Stimulated activated CD4-positive, alpha-beta T cell treated with anti-CD3 and anti-CD28 coated beads, TNF-alpha, amount 100 ng/mL, for 48 hours (primary cell): ENCODE results near the gene SLC10A1.

Source experiments
- DNase-seq, 3 donors: peaks; one replicate each; pipeline ENCODE4 v3.0.0-alpha.2; 2020; ENCODE audit warnings: low read depth in 3 of 3

SLC10A1 gene

DNA sequence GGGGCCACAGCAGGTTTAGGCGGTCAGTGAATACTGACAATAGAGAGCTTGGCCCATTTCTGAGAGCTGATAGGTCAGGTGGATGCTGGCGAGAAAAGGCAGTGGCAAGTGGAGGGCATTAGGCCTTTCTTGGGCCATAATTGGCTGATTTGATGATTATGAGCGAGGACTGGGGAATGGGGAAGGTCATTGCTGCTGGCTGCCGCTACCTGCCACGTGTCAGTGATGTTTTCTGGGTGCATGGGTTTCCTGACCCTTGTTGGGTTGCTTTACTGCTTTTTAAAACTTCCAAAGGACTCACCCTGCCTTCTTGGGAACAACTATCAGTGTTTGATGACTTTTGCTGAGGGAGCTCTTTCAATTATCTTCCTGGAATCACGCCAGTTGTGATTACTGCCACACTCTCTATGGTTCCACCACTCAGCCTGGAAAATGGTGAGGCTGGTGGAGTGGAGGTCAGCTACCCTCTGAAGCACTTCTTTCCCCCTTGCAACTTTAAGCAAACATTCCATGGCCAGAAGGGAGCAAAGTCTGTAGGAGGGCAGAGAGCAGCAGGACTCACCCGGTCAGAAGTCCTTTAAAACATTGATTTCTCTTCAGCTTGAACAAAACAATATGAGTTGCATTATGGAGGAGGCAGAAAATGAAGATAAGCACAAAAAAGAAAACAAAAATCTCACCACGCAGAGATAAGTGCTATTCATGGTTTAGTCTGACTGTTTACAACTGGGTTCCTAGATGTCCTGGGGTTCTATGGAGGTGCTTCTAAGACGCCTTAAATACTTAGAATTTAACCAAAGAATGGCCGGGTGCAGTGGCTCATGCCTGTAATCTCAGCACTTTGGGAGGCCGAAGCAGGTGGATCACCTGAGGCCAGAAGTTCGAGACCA lies 12.1 kb upstream of the SLC10A1 start:
- no peak for DNase-seq

DNA sequence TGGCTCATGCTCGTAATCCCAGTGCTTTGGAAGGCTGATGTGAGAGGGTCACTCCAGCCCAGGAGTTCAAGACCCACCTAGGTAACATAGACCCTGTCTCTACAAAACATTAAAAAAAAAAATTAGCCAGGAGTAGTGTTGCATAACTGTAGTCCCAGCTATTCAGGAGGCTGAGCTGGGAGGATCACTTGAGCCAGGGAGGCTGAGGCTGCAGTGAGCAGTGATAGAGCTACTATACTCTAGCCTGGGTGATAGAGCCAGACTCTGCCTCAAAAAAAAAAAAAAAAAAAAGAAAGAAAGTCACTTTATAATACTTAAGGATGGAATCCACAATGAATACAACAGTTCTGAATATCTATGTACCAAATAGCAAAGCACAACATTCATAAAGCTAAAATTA lies 10.2 kb upstream of the SLC10A1 start:
- no peak for DNase-seq

DNA sequence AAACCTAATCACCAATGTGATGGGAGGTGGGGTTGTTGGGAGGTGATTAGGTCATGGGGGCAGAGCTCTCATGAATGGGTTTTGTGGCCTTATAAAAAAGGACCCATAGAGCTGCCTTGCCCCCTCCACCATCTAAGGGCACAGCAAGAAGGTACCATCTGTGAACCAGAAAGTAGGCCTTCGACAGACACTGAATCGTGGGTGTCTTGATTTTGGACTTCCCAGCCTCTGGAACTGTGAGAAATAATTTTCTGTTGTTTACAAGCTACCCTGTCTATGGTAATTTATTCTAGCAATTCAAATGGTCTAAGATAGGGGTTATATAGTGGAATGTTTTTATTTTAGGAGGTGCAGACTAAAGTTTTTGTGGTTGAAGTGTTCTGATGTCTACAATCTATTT lies 7.9 kb upstream of the SLC10A1 start:
- DNase-seq = no peak

DNA sequence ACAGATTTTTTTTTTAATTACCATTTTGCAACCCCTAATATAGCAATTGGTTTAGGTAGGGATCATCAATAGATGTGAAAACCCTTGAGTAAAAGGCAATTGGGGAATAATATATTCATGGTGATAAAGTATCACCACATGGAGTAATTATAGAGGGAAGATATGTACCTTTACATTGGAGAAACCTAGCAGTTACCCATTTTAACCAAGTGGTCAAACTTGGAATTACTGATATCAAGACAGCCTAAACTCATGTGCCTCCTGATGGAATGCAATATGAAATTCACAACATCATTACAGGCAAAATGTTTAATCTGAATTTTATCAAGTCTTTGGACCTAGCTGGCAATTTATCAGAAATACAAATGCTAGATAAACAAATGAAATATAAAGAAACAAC lies 6.7 kb upstream of the SLC10A1 start:
- no peak for DNase-seq

DNA sequence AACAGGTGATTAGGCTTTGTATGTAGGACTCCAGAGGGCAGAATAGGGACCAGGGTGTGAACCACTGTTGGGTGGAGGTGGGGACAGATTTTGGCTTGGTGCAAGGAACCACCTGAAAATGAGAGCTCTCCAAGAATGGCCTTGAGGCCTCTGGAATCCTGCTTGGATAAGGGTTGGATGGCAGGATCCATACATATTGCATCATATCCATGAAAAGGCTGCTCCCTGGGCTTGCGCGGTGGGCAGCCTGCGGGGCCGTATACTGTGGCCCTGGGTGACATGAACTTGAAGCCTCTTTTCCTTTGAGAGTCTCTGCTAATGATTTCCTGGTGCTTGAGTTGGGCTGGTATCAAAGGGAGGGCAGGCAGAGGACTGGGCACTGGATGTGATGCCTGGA lies 1.3 kb upstream of the SLC10A1 start:
- DNase-seq = no peak

DNA sequence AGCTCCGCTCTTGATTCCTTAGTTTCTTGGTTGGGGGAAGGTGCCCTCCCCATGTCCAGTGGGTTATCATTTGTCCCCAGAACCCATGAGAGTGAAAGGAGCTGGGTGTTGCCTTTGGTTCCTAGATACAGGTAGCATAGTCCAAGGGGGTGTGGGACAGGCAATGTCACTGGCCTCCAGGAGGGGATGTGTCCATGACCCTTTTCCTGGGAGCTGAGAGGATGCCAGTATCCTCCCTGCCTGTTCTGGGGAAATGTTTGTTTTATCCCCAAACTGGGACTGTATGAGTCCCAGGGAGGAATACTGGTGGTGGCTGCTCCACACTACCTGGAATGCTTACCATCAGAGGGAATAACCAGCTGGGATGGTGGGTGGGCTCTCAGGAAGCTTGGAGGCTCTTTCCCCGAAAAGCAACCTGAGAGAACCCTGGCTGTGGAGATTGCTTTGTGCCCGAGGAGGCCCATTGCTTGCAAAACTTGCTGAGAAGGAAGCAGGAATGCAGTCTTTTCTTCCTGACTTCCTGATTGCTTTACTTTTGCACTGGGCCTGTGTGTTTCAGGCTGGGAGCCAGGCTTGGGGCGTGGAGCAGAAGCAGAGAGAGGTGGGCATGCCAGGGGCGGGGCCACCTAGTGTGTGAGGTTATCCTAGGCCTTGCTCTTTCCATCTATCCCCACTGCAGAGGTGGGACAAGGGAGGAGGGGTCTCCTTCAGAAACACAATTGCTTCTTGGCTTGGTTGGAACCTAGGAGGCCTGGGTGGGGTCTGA lies 715 bp upstream of the SLC10A1 start:
- DNase-seq = no peak

DNA sequence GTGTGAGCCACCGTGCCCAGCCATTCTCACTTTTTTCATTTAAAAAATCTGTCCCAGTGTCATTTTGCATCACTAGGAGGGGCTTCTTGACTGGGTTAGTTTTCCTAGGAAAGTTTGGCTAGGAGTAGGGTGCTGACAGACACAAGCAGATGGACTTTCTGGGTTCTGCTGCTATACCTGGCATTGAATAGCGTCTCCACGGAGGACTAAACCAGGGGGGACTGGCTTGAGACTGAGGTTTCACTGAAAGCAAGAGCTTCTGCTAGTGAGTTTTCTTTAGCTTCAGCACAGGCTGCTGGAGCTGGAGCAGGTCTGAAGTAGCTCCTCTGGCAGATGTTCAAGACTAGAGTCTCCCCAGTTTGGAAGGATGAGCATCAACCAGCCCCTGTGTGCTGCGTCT lies 1.4 kb downstream of the SLC10A1 start:
- DNase-seq = no peak

DNA sequence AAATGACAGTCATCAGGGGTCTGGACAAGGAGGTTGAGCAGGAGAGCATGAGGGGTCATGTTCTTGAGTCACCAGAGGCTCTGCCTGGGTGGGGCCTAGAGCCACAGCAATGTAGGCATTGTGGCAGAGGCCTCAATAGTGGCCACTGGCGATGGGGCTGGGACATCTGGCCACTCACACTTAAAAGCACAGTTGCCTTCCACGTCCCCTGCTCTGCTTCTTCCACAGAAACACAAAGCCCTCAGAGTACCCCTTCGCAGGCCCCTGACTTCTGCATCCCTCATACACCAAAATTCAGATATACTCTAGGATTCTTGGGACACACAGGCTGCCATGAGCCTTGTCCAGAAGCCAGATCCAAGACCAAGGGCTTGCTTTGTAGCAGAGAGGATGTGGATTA lies 2.2 kb downstream of the SLC10A1 start:
- DNase-seq = no peak

DNA sequence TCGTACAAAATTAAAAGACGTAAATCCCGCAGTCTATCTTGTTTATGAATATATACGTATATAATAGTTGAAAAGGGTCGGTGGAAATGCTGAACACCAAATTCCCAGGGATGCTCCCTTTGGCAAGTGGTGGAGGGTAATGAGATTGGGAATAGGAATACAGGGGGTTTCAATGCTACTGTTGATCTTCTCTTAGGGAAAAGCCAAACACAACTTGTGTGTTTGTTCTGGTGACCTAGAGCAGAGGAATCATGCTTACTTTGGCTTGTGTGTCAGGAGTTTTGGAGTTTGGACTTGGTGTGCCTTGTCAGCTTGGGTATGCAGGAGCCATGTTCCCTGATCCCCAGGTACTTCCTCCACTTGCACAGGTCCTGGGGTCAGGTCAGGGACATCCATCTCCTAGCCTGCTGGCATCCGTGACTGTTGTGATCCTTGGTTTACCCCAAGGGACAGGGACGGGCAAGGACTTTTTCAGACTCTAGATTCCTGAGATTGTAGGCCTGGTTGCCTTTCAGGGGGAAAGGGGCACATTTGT lies 4.1 kb downstream of the SLC10A1 start:
- DNase-seq = no peak

DNA sequence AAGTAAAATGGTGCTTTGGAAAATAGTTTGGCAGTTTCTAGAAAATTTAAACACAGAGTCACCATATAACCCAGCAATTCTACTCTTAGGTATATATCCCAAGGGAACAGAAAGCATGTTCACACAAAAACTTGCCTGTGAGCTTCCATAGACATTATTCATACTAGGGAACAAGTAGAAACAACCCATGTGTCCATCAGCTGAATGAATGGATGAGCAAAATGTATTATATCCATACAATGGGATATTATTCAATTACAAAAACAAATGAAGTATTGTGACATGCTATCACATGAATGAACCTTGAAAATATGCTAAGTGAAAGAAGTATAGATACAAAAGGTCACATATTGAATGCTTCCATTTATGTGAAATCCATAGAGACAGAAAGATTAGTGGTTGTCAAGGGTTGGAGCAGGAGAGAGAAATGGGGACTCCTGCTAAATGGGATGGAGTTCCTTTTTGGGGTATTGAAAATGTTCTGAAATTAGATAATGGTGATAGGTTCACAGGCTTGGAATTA lies 7.9 kb downstream of the SLC10A1 start:
- no peak for DNase-seq

DNA sequence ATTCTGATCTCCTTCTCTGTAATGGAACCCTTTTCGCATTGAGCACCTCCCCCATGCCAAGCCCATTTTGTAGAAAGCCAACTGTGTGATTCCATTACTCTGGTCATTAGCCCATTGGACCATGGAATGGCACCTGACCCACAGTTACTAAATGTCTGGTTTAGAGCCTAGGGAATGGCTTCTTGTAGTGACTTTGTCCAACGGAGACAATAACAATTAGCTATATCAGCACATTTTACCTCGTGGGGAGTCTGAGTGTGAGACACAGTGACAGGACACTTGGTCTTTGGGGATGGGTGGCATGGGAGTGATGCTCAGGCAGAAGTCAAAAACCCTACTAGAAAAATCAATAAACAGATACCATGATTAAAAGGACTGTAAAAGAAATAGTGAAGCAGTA lies 10.4 kb downstream of the SLC10A1 start:
- no peak for DNase-seq

DNA sequence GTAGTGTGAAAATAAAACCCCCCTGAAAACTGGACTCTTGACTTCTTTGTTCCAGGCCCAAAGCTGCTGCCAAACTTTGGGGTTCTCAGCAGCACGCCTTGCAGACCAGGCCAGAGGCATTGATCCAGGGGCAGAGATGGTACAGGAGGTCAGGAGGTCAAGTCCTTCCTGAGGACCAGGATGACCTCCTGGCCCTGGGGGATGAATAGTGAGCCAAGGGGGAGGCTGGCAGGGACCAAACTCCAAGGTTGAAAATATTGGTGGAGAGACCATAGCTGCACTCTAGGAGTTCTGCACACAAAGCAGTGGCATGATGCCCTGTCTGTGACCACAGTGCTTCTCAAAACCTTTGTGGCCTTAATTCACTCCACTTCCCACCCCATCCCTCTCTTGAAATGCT lies 12.1 kb downstream of the SLC10A1 start:
- DNase-seq = no peak

DNA sequence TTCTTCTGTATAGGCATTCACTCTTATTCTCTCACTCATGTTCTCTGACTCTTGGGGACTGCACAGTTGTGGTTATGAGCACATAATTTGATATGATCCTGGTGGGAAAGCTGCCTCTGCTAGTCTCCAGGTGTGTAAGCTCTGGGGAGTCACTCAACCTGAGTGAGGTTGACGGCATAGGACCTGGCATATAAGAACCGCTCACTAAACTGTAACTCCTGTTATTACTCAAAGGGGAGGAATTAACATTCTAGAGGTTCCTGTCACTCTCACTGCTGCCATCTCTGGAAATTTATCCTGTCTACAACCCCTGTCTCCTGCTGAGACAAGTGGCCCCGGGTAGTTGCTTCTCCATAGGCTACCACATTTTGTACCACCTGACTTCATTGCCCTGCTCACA lies 16.1 kb downstream of the SLC10A1 start:
- DNase-seq = no peak

DNA sequence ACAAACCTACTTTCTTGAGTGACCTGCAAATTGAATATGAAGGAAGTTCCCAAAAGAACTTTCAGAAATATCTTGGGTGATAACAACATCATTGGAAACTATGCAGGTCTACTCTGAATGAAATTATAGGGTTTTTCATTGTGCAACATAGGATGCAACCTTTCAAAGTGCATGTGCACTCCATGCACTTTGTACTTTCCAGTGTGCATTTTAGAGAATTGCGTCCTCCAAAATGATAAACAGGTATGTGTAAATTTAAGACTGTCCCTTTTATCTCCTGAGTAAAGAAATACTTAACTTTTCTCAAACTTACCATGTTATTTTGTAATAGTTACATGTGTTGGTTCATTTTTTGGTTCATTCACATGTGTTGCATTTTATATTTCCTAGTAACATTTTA lies 16.9 kb downstream of the SLC10A1 start:
- DNase-seq = no peak

DNA sequence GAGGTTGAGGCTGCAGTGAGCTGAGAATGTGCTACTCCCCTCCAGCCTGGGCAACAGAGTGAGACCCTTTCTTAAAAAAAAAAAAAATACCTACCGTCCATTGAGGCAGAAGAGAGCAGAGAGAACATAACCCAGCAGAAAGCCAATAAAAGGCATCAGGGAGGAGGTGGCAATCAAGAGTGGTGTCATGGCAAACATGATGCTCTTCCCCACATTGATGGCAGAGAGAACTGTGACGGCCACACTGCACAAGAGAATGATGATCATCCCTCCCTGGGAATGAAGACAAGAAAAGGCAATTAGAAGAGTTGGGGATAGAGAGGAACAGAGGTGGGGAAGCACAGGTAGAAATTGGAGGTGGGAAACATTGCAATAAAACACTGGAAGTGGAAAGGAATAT lies 18.0 kb downstream of the SLC10A1 start:
- DNase-seq = no peak

DNA sequence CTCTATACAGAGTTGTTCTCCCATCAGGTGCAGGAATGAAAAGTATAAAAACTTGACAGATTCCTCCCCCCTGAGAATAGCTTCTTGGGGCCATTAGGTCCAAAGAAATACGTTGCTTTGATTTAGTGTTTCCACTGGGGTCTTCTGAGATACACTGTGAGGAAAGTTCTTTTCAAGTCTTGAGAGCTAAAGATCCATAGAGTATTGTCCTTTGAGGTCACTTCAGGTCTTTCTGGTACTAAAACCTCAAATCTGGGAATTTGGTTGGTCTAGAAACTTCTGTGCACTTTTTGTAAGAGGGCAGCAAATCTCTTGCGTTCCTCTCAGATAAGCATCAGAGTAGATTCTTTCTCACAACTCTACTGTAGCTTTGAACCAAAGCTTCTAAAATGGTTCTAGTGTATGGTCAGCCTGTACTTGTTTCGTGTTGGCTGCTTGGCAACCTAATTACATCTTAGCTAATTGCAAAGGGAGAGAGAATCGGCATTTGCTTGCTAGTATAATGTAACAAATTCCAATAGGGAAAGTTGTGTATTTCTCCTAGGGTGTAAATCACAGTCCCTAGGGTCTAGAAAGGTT lies 20.1 kb downstream of the SLC10A1 start:
- DNase-seq = no peak

DNA sequence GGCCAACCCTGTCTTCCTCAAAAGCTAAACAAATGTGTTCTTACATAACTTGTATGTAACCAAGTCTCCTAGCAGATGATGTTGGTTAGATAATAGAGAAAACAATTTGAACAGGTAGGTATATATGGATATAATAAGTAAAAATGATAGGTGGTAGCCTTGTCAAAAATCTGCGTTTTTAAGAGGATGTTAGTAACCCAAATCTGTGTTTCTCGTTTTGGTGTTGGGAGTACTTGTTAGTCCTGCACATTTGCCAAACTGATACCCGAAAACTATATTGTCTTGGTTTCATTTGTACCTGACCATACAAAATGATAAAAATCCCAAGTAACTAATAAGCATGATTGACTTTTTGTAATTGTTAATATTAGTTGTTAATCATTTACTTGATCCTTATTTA lies 22.0 kb downstream of the SLC10A1 start:
- no peak for DNase-seq

DNA sequence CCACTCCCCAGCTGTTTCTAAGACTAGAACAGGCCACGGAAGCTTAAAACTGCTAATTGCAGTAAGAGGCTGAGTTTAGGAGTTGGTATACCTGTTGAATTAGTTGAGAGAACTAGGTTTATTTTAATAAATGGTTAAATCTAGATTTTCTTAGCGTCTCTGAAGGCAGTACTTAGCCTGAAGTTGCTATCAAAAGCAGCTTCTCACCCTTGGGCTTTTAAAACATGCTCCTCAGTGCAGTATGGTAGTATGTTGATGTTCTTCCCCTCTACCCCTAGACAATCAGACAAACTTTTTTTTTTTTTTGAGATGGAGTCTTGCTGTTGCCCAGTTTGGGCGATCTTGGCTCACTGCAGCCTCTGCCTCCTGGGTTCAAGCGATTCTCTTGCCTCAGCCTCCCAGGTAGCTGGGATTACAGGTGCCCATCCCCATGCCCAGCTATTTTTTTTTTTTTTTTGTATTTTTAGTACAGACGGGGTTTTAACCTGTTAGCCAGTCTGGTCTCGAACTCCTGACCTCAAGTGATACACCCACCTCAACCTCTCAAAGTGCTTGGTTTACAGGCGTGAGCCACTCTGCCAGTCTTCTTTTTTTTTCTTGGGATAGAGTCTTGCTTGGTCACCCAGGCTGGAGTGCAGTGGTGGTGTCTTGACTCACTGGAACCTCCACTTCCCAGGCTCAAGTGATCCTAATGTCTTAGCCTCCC lies 23.3 kb downstream of the SLC10A1 start:
- DNase-seq = no peak

DNA sequence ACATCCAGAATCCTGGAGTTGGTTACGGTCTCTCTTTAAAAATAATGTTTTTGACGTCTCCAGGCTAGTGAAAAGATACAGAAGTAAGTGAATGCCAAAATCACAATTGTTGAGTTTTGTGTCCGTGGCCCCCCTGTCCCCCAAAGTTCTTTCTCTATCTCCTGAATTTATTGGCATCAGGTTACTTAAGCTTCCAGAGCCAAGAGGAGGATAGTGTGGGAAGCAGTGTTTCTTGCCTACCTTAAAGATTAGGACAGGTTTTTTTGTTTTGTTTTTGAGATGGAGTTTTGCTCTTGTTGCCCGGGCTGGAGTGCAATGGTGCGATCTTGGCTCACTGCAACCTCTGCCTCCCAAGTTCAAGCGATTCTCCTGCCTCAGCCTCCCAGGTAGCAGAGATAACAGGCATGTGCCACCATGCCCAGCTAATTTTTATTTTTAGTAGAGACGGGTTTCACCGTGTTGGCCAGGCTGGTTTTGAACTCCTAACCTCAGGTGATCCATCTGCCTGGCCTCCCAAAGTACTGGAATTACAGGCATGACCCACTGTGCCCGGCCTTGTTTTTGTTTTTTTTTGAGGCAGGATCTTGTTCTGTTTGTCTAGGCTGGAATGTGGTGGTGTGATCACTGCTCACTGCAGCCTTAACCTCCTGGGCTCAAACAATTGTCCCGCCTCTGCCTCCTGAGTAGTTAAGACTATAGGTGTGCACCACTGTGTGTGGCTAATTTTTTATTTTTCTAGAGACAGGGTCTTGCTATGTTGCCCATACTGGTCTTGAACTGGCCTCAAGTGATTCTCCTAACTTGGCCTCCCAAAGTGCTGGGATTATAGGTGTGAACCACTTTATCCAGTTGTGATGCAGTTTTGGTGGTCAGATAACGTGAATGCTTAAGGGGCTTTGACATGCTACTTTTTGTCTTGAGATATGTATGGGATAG lies 24.7 kb downstream of the SLC10A1 start:
- DNase-seq = no peak

DNA sequence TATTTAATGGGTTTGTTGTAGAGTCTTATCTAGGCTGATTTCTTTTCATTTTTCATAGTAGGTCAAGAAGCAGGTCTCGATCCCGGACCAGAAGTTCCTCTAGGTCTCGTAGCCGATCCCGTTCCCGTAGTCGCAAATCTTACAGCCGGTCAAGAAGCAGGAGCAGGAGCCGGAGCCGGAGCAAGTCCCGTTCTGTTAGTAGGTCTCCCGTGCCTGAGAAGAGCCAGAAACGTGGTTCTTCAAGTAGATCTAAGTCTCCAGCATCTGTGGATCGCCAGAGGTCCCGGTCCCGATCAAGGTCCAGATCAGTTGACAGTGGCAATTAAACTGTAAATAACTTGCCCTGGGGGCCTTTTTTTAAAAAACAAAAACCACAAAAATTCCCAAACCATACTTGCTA lies 25.9 kb downstream of the SLC10A1 start:
- DNase-seq = no peak

DNA sequence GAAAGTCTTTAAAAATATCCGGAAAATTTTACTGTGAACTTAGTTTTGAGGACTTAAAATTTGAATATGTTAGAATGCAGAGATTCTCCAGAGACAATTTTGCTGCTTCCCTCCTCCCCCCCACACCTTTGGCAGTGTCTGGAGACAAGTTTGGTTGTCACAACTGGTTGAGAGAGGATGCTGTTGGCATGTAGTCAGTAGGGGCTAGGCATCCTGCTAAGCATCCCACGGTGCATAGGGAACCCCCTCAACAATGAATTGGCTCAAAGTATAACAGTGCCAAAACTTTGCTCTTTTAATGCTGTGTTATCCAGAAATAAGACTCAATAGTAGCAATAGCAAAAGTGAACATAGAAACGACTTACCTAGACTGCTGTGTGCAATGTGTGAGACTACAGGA lies 26.5 kb downstream of the SLC10A1 start:
- no peak for DNase-seq
